IMR-90 (cell line): Measurements from ENCODE around the gene SLC6A11. TPM values are rescaled to one million over a fixed set of nuclear protein-coding genes. Genes with fewer than 3 reads are reported as not detected.

Source experiments
- ATAC-seq: fragments of 200-7000 bp; cut with Tn5 transposase; 2 replicates; pipeline ENCODE4 v1.9.1; 2020; ENCODE audit warnings: low read depth, mild to moderate bottlenecking, moderate library complexity
- BruUV-seq: library from RNA; stranded (reverse); fragments of 400-500 nt; replicated peaks from 2 replicates; lab custom pipeline; 2021; lab: Mats Ljungman, UMichigan
- CTCF ChIA-PET: fragments of 300-600 bp; formaldehyde crosslinking; extraction: SDS; loops from one replicate; lab custom pipeline; 2021; ENCODE audit warnings: antibody characterized with exemption; lab: Yijun Ruan, JAX
- POLR2A ChIA-PET: fragments of 300-600 bp; sonication (Branson Sonifier 250); formaldehyde crosslinking; loops from one replicate; lab custom pipeline; 2022; ENCODE audit warnings: antibody characterized with exemption; ENCODE audit not compliant: unreplicated experiment; lab: Charles Lee
- DNase-seq: peaks from one replicate; pipeline ENCODE4 v3.0.0; 2013
- H2AFZ ChIP-seq: replicated peaks from 2 replicates; pipeline ENCODE3; 2013; ENCODE audit warnings: low read length, mild to moderate bottlenecking; ENCODE audit not compliant: poor library complexity
- H2AK5ac ChIP-seq: 2 replicates; pipeline ENCODE4 v1.6.1; 2013; ENCODE audit warnings: low read depth, low read length, inconsistent platforms
- H2AK9ac ChIP-seq: replicated peaks from 2 replicates; pipeline ENCODE3; 2013; ENCODE audit warnings: mild to moderate bottlenecking, low read depth, low read length, moderate library complexity; ENCODE audit not compliant: poor library complexity
- H2BK120ac ChIP-seq: 2 replicates; pipeline ENCODE4 v1.6.1; 2013; ENCODE audit warnings: low read depth, low read length, inconsistent platforms
- H2BK15ac ChIP-seq: 3 replicates; pipeline ENCODE4 v1.6.1; 2013; ENCODE audit warnings: low read depth, low read length, inconsistent platforms
- H2BK20ac ChIP-seq: 2 replicates; pipeline ENCODE4 v1.6.1; 2013; ENCODE audit warnings: low read depth, mild to moderate bottlenecking, inconsistent platforms, low read length, moderate library complexity
- H2BK5ac ChIP-seq: 2 replicates; pipeline ENCODE4 v1.6.1; 2013; ENCODE audit warnings: mild to moderate bottlenecking, low read depth, low read length, inconsistent platforms; ENCODE audit not compliant: poor library complexity, severe bottlenecking
- H3K14ac ChIP-seq: replicated peaks from 2 replicates; pipeline ENCODE4 v1.6.1; 2013; ENCODE audit warnings: low read depth, low read length, inconsistent platforms
- H3K18ac ChIP-seq: 2 replicates; pipeline ENCODE4 v1.6.1; 2013; ENCODE audit warnings: low read depth, low read length, control low read depth
- H3K23ac ChIP-seq: 2 replicates; pipeline ENCODE4 v1.6.1; 2013; ENCODE audit warnings: low read depth, low read length, inconsistent platforms
- H3K27ac ChIP-seq: 2 replicates; pipeline ENCODE4 v1.5.1; 2013; ENCODE audit warnings: mild to moderate bottlenecking, control low read depth, low read length; ENCODE audit not compliant: insufficient read depth
- H3K27me3 ChIP-seq: 2 replicates; pipeline ENCODE4 v1.6.1; 2013; ENCODE audit warnings: low read length; ENCODE audit not compliant: control insufficient read depth, insufficient read depth
- H3K36me3 ChIP-seq: 2 replicates; pipeline ENCODE4 v1.6.1; 2013; ENCODE audit warnings: low read length, mixed read lengths; ENCODE audit not compliant: control insufficient read depth, insufficient read depth
- H3K4ac ChIP-seq: 2 replicates; pipeline ENCODE4 v1.6.1; 2013; ENCODE audit warnings: low read depth, low read length, inconsistent platforms
- H3K4me1 ChIP-seq: 2 replicates; pipeline ENCODE4 v1.6.1; 2013; ENCODE audit warnings: low read length, mixed read lengths; ENCODE audit not compliant: control insufficient read depth, insufficient read depth
- H3K4me2 ChIP-seq: 2 replicates; pipeline ENCODE4 v1.6.1; 2013; ENCODE audit warnings: low read depth, mild to moderate bottlenecking, control low read depth, low read length, moderate library complexity
- H3K4me3 ChIP-seq: 2 replicates; pipeline ENCODE4 v1.5.1; 2013; ENCODE audit warnings: low read depth, mild to moderate bottlenecking, control low read depth, low read length, moderate library complexity; ENCODE audit not compliant: insufficient read depth
- H3K56ac ChIP-seq: 2 replicates; pipeline ENCODE4 v1.6.1; 2013; ENCODE audit warnings: low read length, inconsistent platforms; ENCODE audit not compliant: insufficient read depth; ENCODE audit errors: extremely low read depth
- H3K79me1 ChIP-seq, 2 experiments: 2 replicates each; pipeline ENCODE4 v1.6.1; 2013; ENCODE audit warnings: low read length in 2 of 2, inconsistent platforms in 1 of 2, low read depth in 1 of 2
- H3K9ac ChIP-seq: 2 replicates; pipeline ENCODE4 v1.6.1; 2013; ENCODE audit warnings: low read depth, low read length, control low read depth
- H3K9me1 ChIP-seq: 2 replicates; pipeline ENCODE4 v1.6.1; 2013; ENCODE audit warnings: low read length, inconsistent platforms; ENCODE audit not compliant: insufficient read depth
- H3K9me3 ChIP-seq: 2 replicates; pipeline ENCODE4 v1.6.1; 2013; ENCODE audit warnings: low read length; ENCODE audit not compliant: control insufficient read depth, insufficient read depth
- H4K20me1 ChIP-seq: 2 replicates; pipeline ENCODE4 v1.6.1; 2013; ENCODE audit warnings: low read length, inconsistent platforms; ENCODE audit not compliant: insufficient read depth
- H4K5ac ChIP-seq: 2 replicates; pipeline ENCODE4 v1.6.1; 2013; ENCODE audit warnings: mild to moderate bottlenecking, low read depth, low read length, control low read depth
- H4K8ac ChIP-seq, 2 experiments: 2 replicates each; pipeline ENCODE4 v1.6.1; 2013; ENCODE audit warnings: low read depth in 2 of 2, low read length in 2 of 2, control low read depth in 1 of 2, inconsistent platforms in 1 of 2
- H4K91ac ChIP-seq: 2 replicates; pipeline ENCODE4 v1.6.1; 2013; ENCODE audit warnings: low read depth, low read length, inconsistent platforms; ENCODE audit not compliant: insufficient read depth
- USF2 ChIP-seq: fragments of 150-350 bp; IDR thresholded peaks from 2 replicates; pipeline ENCODE4 v1.6.1; 2017; ENCODE audit warnings: mild to moderate bottlenecking, antibody characterized with exemption, low read length, low read depth
- WGBS, 2 experiments: methylation state at CpG; one replicate each; pipeline versions ENCODE4 v1.1.5 to v1.1.7; 2013; ENCODE audit warnings: missing lambda C conversion rate in 2 of 2; ENCODE audit not compliant: insufficient read length in 1 of 2; ENCODE audit errors: extremely low coverage in 2 of 2; 5-methylcytosine and 5-hydroxymethylcytosine counted together
- dilution Hi-C: fragments of 300-500 bp; cut with HindIII; formaldehyde crosslinking; loops from one replicate; pipeline ENCODE4 v1.14.3; 2018; ENCODE audit warnings: low sequenced_read_pairs; ENCODE audit not compliant: unreplicated experiment
- in situ Hi-C: fragments of 300-500 bp; cut with MboI; formaldehyde crosslinking; loops from 3 replicates; pipeline ENCODE4 v1.14.3; 2019; ENCODE audit warnings: low sequenced_read_pairs, inconsistent platforms, mixed read lengths
- intact Hi-C: fragments of 100-400 bp; cut with micrococcal nuclease; formaldehyde crosslinking; loops from 2 replicates; pipeline ENCODE4 v1.10.0; 2022
- polyA plus RNA-seq, 3 experiments: library from polyadenylated mRNA; depleted of rRNA; stranded (reverse); fragments of >200 nt; gene quantifications; 2 replicates each; pipeline ENCODE4 v1.2.3, GENCODE V29; 2012; ENCODE audit warnings: low replicate concordance in 1 of 3
- total RNA-seq: library from RNA; depleted of rRNA; stranded (reverse); fragments of >200 nt; gene quantifications from 2 replicates; pipeline ENCODE4 v1.2.3, GENCODE V29; 2012
- TF ChIP-seq, protein P1 (sequence below): conservative IDR thresholded peaks from 2 replicates; pipeline ENCODE4 v1.5.1; 2012; ENCODE audit warnings: mild to moderate bottlenecking, low read depth, low read length, improper control_type of control experiment

SLC6A11 gene
- total and polyA plus RNA-seq, 2 of the 4 experiments (the other 2 are of a cell fraction): not detected

DNA sequence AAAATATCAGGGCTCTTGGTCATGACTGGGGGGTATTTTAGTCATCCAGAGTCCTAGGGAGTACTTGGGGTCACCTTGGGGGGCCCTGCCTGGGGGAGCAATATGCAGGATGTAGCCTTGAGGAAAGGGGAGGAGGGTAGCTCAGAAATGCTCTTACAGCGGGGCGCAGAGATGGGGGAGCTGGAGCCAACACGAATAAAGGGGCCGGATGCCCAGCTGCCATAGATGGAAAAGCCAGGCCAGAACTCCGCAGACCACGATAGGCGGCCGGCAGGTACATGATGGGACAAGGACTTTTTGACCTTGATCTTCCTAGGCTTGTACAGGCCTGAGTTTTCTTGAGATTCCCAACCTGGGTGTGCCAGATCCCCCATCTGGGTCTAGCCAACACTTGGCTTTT is 128.8 kb downstream of the SLC6A11 start:
- Histone ChIP-seq H2BK120ac (no peak overlapping the region), H2BK20ac (no peak overlapping the region), H3K4me1 (no peaks in the 10 kb centered on the region), H2AFZ (no peak overlapping the region), H4K8ac (no peak overlapping the region), H3K4me3 (no peak overlapping the region), H3K4ac (no peak overlapping the region), H3K56ac (no peak overlapping the region), H3K18ac (no peak overlapping the region), H3K4me2 (no peak overlapping the region), H3K14ac (no peak overlapping the region), H2AK9ac (no peak overlapping the region), H3K9me1 (no peaks in the 10 kb centered on the region), H3K79me1 (no peaks in the 10 kb centered on the region), H3K9me3 (peaks cover 3% of the 10 kb centered on the region; the same call in 1 of the 2 replicates), H2BK5ac (no peak overlapping the region), H4K20me1 (no peaks in the 10 kb centered on the region), H2BK15ac (no peak overlapping the region), H3K23ac (no peak overlapping the region), H4K91ac (no peak overlapping the region), H3K27ac (no peak overlapping the region), H4K5ac (no peak overlapping the region), H3K9ac (no peak overlapping the region), H3K27me3 (peaks cover 13% of the 10 kb centered on the region), H2AK5ac (no peak overlapping the region), H3K36me3 (no peaks in the 10 kb centered on the region)
- TF ChIP-seq USF2: no peak
- TF ChIP-seq, protein P1, sequence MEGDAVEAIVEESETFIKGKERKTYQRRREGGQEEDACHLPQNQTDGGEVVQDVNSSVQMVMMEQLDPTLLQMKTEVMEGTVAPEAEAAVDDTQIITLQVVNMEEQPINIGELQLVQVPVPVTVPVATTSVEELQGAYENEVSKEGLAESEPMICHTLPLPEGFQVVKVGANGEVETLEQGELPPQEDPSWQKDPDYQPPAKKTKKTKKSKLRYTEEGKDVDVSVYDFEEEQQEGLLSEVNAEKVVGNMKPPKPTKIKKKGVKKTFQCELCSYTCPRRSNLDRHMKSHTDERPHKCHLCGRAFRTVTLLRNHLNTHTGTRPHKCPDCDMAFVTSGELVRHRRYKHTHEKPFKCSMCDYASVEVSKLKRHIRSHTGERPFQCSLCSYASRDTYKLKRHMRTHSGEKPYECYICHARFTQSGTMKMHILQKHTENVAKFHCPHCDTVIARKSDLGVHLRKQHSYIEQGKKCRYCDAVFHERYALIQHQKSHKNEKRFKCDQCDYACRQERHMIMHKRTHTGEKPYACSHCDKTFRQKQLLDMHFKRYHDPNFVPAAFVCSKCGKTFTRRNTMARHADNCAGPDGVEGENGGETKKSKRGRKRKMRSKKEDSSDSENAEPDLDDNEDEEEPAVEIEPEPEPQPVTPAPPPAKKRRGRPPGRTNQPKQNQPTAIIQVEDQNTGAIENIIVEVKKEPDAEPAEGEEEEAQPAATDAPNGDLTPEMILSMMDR: no peak
- BruUV-seq: no TSS peak
- WGBS, 2 experiments: 86% methylated on average over 2 of the region's 8 CpGs; no CpG with 5 or more reads in 1 of the 2 experiments
- dilution Hi-C loops (no loop called here), intact Hi-C loops (loop anchor here (1.0 to 10.0 kb wide), 5 partner anchors 114 to 707 kb away; no protein-coding TSS in a partner anchor), in situ Hi-C loops (loop anchor here (10.0 kb wide), 2 partner anchors 390 to 710 kb away; no protein-coding TSS in a partner anchor)
- ATAC-seq (no peak), DNase-seq (no peak)
- CTCF ChIA-PET: interaction anchor here (0.6 kb wide), 1 partner anchor 1064 kb away, joined by 5 read pairs; no protein-coding TSS in a partner anchor
- POLR2A ChIA-PET: no interaction called here
